ENCODE results near the gene ESPN. TPM values are rescaled to one million over a fixed set of nuclear protein-coding genes. Genes with fewer than 3 reads are reported as not detected.
"Not testable (repeated sequence)": the region's sequence is repeated elsewhere in the genome, so short reads cannot be mapped to it uniquely, and the experiment has no call there.

ESPN gene
- total RNA-seq, 1 donor from 2014 or later = 2.7 TPM

DNA sequence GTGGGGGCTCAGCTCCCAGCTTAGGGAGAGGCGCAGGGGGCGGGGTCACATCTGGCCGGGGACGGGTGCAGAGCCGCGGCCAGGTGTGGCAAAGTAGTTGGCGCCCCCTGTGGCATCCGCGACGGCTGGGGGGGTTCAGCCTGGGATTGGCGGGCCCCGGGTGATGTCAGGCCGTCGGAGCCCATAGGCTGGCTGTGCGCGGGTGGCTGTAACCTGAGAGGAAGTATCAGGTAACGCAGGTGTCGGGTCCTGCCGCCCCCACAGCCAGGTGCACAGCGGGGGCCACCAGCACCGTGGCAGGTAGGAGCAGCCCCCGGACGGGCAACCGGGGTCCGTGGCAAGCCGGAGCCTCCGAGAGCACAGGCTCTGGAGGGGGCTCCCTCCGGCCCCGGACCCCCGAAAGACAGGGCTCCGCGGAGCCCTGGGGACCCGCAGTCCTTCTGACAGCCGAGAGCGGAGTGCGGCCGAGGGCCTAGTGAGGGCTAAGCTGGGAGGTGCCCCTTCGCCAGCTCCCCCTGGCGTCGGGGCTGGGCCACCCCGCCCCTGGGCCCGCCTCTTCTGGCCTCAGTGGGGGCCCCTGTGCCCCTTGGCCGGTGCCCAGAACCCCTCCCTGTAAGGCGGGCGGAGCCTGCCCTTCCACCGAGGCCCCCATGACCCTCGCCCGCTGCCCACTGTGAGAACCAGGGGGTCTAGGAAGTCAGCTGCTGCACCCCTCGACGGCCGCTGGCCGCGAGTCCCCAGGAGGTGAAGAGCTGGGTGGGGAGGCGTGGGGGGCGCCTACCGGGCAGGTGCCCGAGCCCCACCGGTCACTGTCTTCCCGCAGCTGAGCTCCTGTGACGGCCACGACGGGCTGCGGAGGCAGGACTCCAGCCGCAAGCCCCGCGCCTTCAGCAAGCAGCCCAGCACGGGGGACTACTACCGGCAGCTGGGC lies 23.5 kb downstream of the ESPN start:
- Histone ChIP-seq H3K4me3 (ENCODE audit: low read depth, low read length) (no peak overlapping the region), H3K27me3 (ENCODE audit: control insufficient read depth, insufficient read depth, low read length) (peaks cover 71% of the 10 kb centered on the region), H3K36me3 (ENCODE audit: control insufficient read depth, insufficient read depth, low read length) (no peaks in the 10 kb centered on the region)
- DNase-seq (ENCODE audit: low read depth) = no peak
- TF ChIP-seq, protein P1, sequence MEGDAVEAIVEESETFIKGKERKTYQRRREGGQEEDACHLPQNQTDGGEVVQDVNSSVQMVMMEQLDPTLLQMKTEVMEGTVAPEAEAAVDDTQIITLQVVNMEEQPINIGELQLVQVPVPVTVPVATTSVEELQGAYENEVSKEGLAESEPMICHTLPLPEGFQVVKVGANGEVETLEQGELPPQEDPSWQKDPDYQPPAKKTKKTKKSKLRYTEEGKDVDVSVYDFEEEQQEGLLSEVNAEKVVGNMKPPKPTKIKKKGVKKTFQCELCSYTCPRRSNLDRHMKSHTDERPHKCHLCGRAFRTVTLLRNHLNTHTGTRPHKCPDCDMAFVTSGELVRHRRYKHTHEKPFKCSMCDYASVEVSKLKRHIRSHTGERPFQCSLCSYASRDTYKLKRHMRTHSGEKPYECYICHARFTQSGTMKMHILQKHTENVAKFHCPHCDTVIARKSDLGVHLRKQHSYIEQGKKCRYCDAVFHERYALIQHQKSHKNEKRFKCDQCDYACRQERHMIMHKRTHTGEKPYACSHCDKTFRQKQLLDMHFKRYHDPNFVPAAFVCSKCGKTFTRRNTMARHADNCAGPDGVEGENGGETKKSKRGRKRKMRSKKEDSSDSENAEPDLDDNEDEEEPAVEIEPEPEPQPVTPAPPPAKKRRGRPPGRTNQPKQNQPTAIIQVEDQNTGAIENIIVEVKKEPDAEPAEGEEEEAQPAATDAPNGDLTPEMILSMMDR (IDR thresholded peaks at IDR 0.05; ENCODE audit: insufficient read depth, low read length, poor library complexity, severe bottlenecking) = no peak

- H3K36me3 ChIP-seq (ENCODE audit: control insufficient read depth, insufficient read depth, low read length) = no peaks in the 10 kb centered on the region
- peaks cover 71% of the 10 kb centered on the region for H3K27me3 ChIP-seq (ENCODE audit: control insufficient read depth, insufficient read depth, low read length)
- TF ChIP-seq, protein P1 (IDR thresholded peaks at IDR 0.05; ENCODE audit: insufficient read depth, low read length, poor library complexity, severe bottlenecking) = no peak
- no peak overlapping the region for H3K4me3 ChIP-seq (ENCODE audit: low read depth, low read length)
- no peak for DNase-seq (ENCODE audit: low read depth)
These were observed 24.4 kb downstream of the ESPN start for GRCh38 chr1:6448749-6449631.

GRCh38 chr1:6450005-6450450 lies 25.5 kb downstream of the ESPN start:
- Histone ChIP-seq H3K4me3 (ENCODE audit: low read depth, low read length) (no peak overlapping the region), H3K27me3 (ENCODE audit: control insufficient read depth, insufficient read depth, low read length) (peaks cover 71% of the 10 kb centered on the region), H3K36me3 (ENCODE audit: control insufficient read depth, insufficient read depth, low read length) (no peaks in the 10 kb centered on the region)
- TF ChIP-seq, protein P1 (IDR thresholded peaks at IDR 0.05; ENCODE audit: insufficient read depth, low read length, poor library complexity, severe bottlenecking) = no peak
- no peak for DNase-seq (ENCODE audit: low read depth)

GRCh38 chr1:6450486-6450885 lies 25.9 kb downstream of the ESPN start:
- H3K4me3 ChIP-seq (ENCODE audit: low read depth, low read length); H3K36me3 ChIP-seq (ENCODE audit: control insufficient read depth, insufficient read depth, low read length); DNase-seq (ENCODE audit: low read depth): not testable (repeated sequence)
- peaks cover 71% of the 10 kb centered on the region for H3K27me3 ChIP-seq (ENCODE audit: control insufficient read depth, insufficient read depth, low read length)

DNA sequence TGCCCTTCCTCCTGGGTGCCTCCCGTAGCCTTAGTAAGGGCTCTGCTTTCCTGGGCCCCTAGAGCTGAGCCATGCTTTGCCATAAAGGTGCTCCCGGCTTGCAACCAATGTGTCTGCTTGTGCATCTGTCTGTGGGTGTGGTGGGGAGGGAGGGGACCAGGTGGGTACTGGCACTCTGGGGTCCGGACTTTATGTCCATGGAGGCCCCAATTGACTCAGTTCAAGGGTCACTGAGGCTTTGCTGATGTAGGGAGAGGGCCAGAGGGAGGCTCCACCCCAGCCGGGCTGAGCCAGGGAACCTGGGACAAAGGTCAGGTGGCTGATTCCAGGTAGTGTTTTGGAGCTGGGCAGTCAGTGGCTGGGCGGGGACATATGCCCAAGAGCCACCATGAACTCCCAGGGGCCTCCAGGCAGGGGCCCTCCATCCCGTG lies 26.4 kb downstream of the ESPN start:
- DNase-seq (ENCODE audit: low read depth) = no peak
- Histone ChIP-seq H3K36me3 (ENCODE audit: control insufficient read depth, insufficient read depth, low read length) (no peaks in the 10 kb centered on the region), H3K4me3 (ENCODE audit: low read depth, low read length) (no peak overlapping the region), H3K27me3 (ENCODE audit: control insufficient read depth, insufficient read depth, low read length) (peaks cover 72% of the 10 kb centered on the region)
- TF ChIP-seq, protein P1 (IDR thresholded peaks at IDR 0.05; ENCODE audit: insufficient read depth, low read length, poor library complexity, severe bottlenecking) = no peak

GRCh38 chr1:6453895-6454855 lies 29.6 kb downstream of the ESPN start:
- H3K36me3 ChIP-seq (ENCODE audit: control insufficient read depth, insufficient read depth, low read length); H3K4me3 ChIP-seq (ENCODE audit: low read depth, low read length); DNase-seq (ENCODE audit: low read depth): not testable (repeated sequence)
- H3K27me3 ChIP-seq (ENCODE audit: control insufficient read depth, insufficient read depth, low read length) = peaks cover 52% of the 10 kb centered on the region

Measured in kidney epithelial cell (primary cell).